Measurements from ENCODE around the gene ERGIC1.

The ERGIC1 gene

DNA sequence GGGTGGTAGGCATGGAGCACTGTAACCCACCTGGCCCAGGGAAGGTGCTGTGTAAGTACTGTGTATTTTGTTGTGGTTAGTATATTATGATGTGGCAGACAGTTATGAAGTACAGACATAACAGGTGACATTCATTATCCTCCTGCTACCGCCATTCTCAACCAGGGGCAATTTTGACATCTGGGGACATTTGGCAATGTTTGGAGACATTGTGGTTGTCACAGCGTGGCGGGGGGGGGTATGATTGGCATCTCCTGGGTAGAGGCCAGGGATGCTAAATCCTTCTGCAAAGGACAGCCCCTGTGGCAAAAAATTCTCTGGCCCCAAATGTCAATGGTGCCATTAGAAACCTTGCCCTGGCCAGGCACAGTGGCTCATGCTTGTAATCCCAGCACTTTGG is 115.4 kb downstream of the ERGIC1 start:
- no peak for DNase-seq (ENCODE audit: low read depth)

DNA sequence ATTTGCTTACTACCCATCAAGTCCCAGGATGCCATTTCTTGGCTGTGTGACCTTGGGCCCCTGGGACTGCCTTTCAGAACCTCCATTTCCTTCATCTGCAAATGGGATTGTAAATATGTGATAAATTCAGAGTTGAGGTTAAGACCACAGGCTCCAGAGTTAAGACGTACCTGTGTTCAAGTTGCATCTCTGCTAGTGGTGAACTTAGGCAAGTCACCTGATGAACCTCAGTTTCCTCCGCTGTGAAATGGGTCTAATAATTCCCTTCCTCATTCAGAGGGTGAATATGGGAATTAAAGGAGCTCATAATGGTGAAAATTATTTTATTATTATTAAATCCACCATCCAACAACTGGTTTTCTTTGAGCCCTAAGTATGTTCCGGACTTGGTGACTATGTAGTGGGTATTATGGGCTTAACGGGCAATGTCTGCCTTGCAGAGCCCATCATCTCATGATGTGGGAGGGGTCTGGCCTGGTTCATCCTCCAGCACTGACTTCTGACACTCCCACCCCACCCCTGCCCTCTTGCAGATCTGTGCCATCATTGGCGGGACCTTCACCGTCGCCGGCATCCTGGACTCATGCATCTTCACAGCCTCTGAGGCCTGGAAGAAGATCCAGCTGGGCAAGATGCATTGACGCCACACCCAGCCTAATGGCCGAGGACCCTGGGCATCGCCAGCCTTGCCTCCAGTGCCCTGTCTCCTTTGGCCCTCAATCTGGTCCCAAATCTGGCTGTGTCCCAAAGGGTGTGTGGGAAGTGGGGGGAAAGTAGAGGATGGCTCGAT is 116.3 kb downstream of the ERGIC1 start:
- no peak for DNase-seq (ENCODE audit: low read depth)

DNA sequence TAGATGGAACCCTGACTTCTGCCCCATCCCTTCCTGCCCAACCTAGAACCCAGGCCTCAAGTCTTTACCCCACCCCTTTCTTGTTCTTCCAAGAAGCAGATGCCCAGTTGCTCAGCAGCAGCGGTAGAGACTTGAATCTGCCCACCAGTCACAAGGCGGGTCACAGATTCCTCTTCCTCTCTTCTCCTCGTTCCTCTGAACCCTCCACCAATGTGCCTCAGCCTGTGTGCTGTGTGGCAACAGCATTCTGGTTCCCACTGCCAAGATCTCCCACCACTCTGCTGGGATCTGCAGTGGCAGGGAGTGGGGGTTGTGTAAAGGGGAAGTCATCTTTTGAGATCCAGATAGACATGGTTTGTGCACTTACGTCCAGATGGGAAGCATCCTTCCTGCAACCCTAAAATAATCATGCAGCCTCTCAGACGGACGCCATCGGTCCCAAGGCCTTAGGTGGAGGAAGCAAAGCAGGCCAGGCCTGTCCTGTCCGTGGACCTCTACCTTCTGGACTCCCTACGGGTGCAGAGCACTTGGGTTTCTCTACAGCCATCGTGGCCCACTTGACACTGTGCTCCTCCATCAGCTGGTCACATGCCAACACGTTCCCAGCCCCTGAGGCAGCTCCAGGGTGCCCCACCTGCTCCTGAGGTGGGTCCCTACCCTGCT is 117.5 kb downstream of the ERGIC1 start:
- DNase-seq (ENCODE audit: low read depth) = no peak

- DNase-seq (ENCODE audit: low read depth) = peak; percentile 25
Measured at GRCh38 chr5:172952034-172952511, 118.0 kb downstream of the ERGIC1 start.

DNA sequence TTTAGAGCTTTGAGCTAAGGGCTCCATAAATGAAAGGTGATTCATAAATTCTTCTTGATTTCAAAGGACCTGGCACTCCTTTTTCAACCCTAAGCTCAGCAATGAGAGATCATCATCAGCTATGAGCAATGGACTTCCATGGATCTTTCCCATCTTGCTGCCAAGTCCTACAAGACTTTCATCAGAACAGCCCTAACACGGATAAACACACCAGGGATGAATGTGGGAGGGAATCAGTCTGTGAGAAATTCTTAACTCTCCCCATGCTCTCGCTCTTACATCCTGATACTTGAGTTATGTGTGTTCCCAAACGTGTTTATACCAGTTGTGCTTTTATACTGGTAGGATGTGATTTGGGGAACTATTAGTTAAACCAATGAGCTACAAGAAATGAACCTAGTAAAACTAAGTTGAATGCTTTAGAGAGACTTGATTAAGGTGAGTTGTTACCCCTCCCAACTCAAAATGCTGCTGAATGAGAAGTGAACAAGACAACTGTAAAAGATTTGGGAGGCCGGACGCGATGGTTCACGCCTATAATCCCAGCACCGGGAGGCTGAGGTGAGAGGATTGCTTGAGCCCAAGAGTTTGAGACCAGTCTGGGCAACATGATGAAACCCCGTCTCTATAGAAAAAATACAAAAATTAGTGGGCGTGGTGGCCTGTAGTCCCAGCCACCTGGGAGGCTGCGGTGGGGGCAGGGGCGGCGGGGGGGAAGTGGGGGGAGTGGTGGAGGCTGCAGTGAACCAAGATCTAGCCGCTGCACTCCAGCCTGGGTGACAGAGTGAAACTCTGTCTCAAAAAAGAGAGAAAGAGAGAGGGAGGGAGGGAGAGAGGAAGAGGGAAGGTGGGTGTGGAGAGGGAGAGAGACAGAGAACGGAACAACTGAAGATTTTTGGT is 120.0 kb downstream of the ERGIC1 start:
- DNase-seq (ENCODE audit: low read depth) = peak; percentile 89

GRCh38 chr5:172954751-172955159 is 120.7 kb downstream of the ERGIC1 start:
- no peak for DNase-seq (ENCODE audit: low read depth)

DNA sequence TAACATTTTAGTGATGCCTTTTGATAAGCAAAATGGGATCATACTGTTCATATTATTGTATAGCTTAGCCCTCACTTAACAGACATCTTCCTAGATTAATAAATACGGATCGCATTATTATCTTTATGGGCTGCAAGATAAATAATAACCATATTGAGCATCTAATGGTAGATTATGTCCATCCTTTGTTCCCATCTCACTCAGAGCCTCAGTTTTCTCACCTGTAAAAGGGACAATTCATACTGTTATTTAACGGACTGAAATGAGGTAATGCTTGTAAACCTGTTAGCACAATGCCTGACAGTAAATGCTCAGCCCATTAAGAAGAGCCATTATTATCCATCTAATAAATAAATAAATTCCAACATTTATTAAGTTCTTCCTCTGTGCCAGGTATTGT is 122.2 kb downstream of the ERGIC1 start:
- no peak for DNase-seq (ENCODE audit: low read depth)

DNA sequence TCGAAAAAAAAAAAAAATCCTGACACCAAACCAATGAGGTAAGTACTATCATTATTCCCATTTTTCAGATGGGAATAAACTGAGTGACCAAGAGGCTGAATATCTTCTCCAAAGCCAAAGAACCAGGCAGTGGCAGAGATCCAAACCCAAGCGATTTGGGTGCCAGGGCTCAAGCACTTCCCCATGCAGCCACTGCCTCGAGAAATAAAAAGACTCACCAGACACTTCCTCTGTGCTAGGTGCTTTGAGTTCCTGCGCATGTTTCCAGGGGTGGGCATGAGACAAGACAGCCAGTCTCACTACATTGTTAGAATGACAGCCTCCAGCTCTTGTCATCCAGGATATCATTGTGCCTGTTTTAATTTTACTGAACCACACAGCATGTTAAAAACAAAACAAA is 122.9 kb downstream of the ERGIC1 start:
- DNase-seq (ENCODE audit: low read depth) = no peak

GRCh38 chr5:172957458-172957857 is 123.4 kb downstream of the ERGIC1 start:
- DNase-seq (ENCODE audit: low read depth) = no peak

- DNase-seq (ENCODE audit: low read depth) = peak; percentile 79
Measured at GRCh38 chr5:172958331-172959046, 124.4 kb downstream of the ERGIC1 start.

DNA sequence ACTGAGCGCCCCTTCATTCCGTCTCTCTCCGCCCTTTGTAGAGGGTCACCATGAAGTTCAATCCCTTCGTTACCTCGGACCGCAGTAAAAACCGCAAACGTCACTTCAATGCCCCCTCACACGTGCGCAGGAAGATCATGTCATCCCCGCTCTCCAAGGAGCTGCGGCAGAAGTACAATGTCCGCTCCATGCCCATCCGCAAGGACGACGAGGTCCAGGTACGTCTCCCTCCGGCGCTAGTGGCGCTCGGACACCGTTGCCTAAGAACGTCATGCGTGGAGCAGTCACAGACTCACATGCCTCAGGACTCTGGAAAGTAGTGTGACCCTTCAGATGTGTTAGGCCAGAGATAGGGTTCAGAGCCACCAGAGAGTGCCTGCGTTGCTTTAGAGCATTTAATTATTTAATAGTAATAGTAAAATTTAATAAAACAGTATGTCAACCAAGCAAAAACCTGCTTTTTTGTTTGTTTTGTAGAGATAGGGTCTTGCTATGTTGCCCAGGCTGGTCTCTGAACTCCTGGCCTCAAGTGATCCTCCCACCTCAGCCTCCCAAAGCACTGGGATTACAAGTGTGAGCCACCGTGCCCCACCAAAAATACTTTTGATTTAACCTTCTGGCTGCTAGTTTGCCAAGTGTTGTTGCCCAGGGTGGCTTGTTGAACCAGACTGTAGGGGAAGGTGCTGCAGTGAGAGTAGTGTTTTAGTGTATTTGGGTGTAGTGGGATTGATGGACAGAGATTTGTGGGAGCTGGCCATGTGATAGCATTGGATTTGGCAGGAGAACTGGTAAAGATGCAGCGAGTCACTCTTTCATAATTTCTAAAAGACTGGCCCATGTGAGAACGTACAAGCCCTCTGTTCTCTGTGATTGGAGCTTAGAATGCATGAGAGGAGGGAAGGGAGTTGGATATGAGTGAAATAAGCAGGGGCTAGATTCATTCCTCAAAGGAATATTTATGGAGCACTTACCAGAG is 126.1 kb downstream of the ERGIC1 start:
- DNase-seq (ENCODE audit: low read depth) = peak; percentile 56

GRCh38 chr5:172969921-172970320 is 135.9 kb downstream of the ERGIC1 start:
- DNase-seq (ENCODE audit: low read depth) = no peak

DNA sequence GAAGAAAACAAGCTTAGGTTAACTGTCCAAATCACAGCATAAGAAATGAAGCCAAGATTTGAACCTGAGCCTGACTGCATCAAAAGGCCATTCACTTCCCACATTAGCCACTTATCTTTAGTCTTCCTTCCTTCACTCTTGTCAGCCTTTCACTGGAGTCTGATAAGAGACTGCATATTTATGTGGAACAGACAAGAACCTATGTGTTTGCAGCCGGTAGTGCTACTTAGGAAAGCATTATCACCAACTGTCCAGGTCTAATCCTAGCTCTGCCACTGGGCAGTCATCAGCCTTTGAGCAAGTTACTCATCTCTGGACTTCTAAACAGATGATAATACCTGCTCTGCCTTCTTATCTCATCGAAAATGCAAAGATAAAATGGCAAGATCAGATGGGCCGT is 137.4 kb downstream of the ERGIC1 start:
- DNase-seq (ENCODE audit: low read depth) = no peak

- DNase-seq (ENCODE audit: low read depth) = no peak
Measured at GRCh38 chr5:172972552-172972951, 138.5 kb downstream of the ERGIC1 start.

DNA sequence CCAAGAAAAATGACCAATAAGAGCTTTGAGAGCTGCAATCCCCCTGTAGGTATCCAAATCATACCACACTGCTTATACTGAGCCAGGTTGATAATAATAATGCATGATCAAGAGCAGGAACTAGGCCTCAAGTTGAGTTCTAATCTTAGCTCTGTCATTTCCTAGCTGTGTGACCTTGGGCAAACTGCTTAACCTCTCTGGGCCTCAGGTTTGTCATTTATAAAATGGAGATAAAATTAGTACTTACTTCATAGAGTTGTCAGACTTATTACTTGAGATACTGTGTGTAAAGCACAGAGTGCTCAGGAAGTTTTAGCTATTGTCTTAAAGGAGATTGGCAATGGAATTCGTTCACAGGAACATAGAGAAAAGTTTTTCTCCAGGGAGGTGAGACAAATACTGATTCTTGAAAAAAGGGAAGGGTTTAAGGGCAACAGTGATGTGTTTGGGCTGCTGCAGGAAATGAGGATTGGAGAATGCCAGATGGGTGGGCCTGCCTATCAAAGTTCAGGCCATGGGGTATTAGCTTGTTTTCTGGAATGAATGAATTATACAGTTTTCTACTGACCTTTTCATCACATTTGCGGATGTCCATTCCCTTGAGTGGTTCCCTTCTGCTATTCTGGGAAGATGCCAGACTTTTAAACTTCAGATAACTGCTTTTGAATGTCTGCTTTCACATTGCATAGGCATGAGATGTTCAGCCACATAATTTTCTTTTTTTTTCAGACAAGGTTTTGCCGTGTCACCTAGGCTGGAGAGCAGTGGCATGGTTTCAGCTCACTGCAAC is 139.3 kb downstream of the ERGIC1 start:
- no peak for DNase-seq (ENCODE audit: low read depth)

DNA sequence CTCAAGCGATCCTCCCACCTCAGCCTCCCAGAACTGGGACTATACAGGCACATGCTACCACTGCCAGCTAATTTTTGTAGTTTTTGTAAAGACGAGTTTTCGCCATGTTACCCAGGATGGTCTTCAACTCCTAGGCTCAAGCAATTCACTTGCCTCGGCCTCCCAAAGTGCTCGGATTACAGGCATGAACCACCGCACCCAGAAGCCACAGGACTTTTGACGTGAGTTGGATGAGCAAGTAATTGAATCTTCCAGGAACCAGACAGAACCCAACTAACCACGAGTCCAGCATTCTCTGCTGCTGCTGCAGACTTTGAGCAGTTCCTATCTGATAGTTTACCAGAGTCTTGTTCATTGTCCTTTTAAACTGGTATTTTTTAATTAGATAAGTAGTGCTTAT is 139.9 kb downstream of the ERGIC1 start:
- no peak for DNase-seq (ENCODE audit: low read depth)

GRCh38 chr5:172975289-172975688 is 141.2 kb downstream of the ERGIC1 start:
- no peak for DNase-seq (ENCODE audit: low read depth)

GRCh38 chr5:172979778-172980177 is 145.7 kb downstream of the ERGIC1 start:
- peak; percentile 83 for DNase-seq (ENCODE audit: low read depth)

DNA sequence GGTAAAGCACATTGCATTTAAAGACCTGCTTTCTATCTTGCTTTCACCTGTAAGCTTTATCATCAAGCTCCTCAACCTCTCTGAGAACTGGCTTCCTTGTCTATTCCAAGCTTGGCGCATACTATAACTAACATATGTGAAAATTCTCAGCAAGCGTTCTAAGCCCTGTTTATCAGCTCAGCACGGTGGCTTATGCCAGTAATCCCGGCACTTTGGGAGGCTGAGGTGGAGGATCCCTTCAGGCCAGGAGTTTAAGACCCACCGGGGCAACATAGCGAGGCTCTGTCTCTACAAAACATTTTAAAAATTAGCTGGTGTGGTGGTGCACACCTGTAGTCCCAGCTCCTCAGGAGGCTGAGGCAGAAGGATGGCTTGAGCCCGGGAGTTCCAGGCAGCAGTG is 147.9 kb downstream of the ERGIC1 start:
- DNase-seq (ENCODE audit: low read depth) = no peak

Data from ELR (cell line).